Measurements from ENCODE around the gene SCPEP1.

DNA sequence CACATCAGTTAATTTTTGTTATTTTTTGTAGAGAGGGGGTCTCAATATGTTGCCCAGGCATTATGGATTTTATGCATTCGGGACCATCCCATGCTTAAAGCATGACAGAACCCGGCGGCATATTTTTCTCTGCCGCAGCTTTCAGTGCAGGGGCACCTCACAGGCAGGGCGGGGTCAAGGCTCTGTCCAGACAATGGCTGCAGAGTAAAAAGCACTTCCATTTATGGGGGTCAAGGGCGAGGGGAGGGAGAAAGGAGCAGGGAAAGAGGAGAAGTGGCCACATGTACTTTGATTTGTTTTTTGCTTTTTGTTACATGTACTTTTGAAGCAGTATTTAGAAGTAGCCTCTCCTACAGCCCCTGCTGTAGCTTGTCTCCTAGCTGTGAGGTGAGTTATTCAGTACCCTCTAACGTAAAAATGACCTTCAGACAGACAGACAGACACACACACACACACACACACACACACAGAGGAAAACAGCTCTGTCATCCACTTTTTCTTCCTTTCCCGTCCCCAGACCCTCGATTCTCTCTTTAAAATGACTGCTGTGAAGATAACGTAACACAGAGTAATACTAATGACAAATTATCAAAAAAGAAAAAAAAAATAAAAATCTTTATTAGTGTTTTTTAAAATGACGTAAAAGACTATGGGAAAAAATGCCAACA, 856 bp upstream of the SCPEP1 start:
- TF ChIP-seq SUZ12 (IDR thresholded peaks at IDR 0.05) (no peak), FOXK2 (IDR thresholded peaks at IDR 0.05) (no peak), TARDBP (IDR thresholded peaks at IDR 0.05) (no peak)
- TF ChIP-seq, protein P1, sequence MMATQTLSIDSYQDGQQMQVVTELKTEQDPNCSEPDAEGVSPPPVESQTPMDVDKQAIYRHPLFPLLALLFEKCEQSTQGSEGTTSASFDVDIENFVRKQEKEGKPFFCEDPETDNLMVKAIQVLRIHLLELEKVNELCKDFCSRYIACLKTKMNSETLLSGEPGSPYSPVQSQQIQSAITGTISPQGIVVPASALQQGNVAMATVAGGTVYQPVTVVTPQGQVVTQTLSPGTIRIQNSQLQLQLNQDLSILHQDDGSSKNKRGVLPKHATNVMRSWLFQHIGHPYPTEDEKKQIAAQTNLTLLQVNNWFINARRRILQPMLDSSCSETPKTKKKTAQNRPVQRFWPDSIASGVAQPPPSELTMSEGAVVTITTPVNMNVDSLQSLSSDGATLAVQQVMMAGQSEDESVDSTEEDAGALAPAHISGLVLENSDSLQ (IDR thresholded peaks at IDR 0.05): no peak

Measured in HEK293T (cell line).